Heart left ventricle (tissue), 13 donors: Measurements from ENCODE around the gene CCT5.

ENCODE experiments used
- CTCF ChIP-seq, 12 donors: fragments of 200-600 bp; sonication (generic) in 4 of 12; IDR thresholded peaks; one replicate each; pipeline versions ENCODE4 v1.5.0 to v1.8.0; 2018 to 2022; ENCODE audit warnings: antibody characterized with exemption in 12 of 12, mild to moderate bottlenecking in 5 of 12
- POLR2A ChIP-seq, 2 donors: fragments of 450-650 bp; IDR thresholded peaks; one replicate each; pipeline ENCODE4 v1.6.1; 2017; ENCODE audit warnings: antibody characterized with exemption in 2 of 2, mild to moderate bottlenecking in 2 of 2, moderate library complexity in 2 of 2
- donor health status: ischemic (EF 13 %, LVEDD 7.1; RV severe dilation, severe dysfunction).
- donor health status: DM: no; HTN: yes; CAD: no.
- donor health status: DM: no; HTN: no; CAD: no.
- donor health status: ischemic (EF 25% LVEDD 6.9; RV normal size, moderate dysfunction).
- donor health status: ischemic (EF 25% LVEDD 5.7; RV mildly dilated, moderate dysfunction).
- donor health status: ischemic (EF 35%, LVEDD 5.7; RV mildly dilated, moderate dysfunction).
- donor health status: nonischemic (EF 11% LVEDD 7.7; RV severe dilation, severe dysfunction).
- donor health status: DM: yes; HTN: yes; CAD: no.
- donor health status: PGD.
- donor health status: ischemic (EF 29% LVEDD 5.4; RV normal size, mild dysfunction).
- donor health status: nonischemic (EF 23%, LVEDD 6.1; RV moderate dilation, normal function).

- TF ChIP-seq CTCF (IDR thresholded peaks at IDR 0.05) (no peak), POLR2A (IDR thresholded peaks at IDR 0.05) (no peak)
These were observed 1.5 kb upstream of the CCT5 start for GRCh38 chr5:10248378-10249260.
